ENCODE measurements around the gene PPAN. TPM values are rescaled to one million over a fixed set of nuclear protein-coding genes. Genes with fewer than 3 reads are reported as not detected.

PPAN gene
- total and polyA plus RNA-seq, 8 donors: 22.6 to 49.8 (median 28.5) TPM

DNA sequence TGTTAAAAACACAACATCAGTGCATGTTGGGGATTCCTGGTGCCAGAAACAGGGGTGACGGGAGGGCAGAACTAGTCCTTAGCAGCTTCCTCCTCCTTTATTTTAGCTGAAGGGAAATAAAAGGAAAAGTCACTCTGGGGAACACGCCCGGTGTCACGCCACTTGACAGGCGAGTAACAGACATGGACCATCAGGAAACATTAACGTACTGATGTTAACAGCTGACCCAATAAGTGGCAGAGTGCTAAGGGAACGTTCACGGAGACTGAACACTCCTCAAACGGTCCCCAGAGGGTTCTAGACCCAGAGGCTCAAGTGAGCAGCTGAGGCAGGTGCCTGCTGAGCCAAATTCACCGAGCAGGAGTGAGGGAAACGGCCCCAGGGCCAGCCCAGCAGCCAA, 27.4 kb downstream of the PPAN start:
- Histone ChIP-seq H3K36me3 (peaks cover 0 to 100% of the 10 kb centered on the region in 2 donors), H3K9me3 (no peaks in the 10 kb centered on the region), H3K27me3 (no peaks in the 10 kb centered on the region), H3K4me1 (peaks cover 0 to 5% of the 10 kb centered on the region in 2 donors), H3K4me3 (no peak overlapping the region), H3K27ac (peak overlapping the region in 1 of 2 donors; percentile 28)
- intact Hi-C loops (cut with DNase I): no loop called here
- no peak for DNase-seq
- TF ChIP-seq, protein P1, sequence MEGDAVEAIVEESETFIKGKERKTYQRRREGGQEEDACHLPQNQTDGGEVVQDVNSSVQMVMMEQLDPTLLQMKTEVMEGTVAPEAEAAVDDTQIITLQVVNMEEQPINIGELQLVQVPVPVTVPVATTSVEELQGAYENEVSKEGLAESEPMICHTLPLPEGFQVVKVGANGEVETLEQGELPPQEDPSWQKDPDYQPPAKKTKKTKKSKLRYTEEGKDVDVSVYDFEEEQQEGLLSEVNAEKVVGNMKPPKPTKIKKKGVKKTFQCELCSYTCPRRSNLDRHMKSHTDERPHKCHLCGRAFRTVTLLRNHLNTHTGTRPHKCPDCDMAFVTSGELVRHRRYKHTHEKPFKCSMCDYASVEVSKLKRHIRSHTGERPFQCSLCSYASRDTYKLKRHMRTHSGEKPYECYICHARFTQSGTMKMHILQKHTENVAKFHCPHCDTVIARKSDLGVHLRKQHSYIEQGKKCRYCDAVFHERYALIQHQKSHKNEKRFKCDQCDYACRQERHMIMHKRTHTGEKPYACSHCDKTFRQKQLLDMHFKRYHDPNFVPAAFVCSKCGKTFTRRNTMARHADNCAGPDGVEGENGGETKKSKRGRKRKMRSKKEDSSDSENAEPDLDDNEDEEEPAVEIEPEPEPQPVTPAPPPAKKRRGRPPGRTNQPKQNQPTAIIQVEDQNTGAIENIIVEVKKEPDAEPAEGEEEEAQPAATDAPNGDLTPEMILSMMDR (IDR thresholded peaks at IDR 0.05): no peak
- ATAC-seq: no peak

DNA sequence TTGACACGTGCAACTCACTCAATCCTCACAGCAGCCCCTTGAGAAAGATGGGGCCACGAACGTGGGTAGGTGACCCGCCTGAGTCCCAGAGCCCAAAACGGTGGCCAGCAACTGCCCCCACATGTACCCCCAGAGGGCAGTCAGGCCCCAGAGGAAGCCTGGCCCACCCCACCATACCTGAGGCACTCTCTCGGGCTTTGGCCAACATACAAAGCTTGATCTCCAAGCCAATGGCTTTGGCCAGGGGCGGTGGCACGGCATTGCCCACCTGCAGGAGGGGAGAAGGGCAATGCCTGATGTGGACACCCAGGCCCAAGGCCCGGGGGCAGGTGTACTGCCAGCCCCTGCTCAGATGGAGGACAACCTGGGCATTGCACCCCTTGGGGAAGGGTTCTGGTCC, 27.9 kb downstream of the PPAN start:
- Histone ChIP-seq H3K27ac (peak overlapping the region in 1 of 2 donors; percentile 28), H3K4me3 (no peak overlapping the region), H3K27me3 (no peaks in the 10 kb centered on the region), H3K9me3 (no peaks in the 10 kb centered on the region), H3K4me1 (peaks cover 0 to 5% of the 10 kb centered on the region in 2 donors), H3K36me3 (peaks cover 0 to 100% of the 10 kb centered on the region in 2 donors)
- ATAC-seq (no peak), DNase-seq (no peak)
- intact Hi-C loops (cut with DNase I): no loop called here
- TF ChIP-seq, protein P1 (IDR thresholded peaks at IDR 0.05): no peak

DNA sequence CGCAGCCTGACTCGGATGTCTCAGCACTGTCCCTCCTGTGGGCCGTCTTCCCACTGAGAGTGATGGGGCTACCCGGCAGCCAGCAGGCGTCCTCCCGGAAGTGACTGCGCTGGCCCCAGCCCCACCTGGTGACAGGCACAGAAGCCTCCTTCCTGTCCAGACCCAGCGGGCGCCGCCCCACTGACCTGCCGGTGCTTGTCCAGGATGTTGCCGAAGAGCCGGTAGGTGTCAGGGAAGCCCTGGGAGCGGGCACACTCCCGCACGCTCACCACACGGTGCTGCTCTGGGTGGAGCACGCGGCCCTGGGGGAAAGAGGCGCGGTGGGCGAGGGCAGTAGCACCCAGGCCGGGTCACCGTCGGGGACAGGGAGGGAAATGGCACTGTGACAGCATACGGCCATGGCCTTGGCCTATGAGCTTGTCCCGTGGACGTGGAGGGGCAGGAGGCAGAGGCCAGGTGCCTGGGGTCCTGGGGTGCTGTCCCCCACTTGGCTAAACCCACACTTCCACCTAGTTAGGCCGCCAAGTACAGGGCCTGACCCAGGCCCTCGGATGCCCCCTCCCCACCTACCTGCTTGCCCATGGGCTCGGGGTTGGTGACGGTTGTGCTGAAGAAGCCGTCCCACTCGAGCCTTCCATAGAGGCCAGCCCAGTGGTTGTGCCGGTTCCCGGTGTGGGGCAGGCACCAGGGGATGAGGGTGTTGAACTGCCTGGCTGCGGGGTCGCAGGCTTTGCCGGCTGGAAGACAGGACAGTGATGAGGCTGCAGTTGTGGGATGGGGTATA, 29.6 kb downstream of the PPAN start:
- intact Hi-C loops (cut with DNase I): no loop called here

DNA sequence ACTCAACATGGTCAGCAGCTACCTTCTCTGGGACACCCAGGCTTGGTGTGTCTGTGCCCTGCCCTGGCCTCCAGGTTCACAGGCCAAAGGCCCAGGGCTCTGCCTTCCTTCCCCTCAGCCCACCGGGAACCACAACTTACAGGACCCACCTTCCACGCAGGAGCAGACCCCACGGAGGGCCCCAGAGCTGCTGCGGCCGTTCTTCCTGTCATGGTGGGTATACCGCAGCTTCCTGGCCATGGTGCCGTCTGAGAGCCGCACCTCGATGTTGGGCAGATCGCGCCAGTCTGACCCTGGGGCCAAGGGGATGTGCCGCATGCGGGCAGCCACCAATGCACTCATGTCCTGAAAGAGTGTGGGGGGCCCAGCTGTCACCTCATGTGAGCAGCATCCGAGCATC, 30.8 kb downstream of the PPAN start:
- TF ChIP-seq, protein P1 (IDR thresholded peaks at IDR 0.05): no peak
- H3K4me3 ChIP-seq: no peak overlapping the region

More for the DNA sequence above, 29.6 kb downstream of the PPAN start:
- peak overlapping the region; percentile 41 to 73 for H3K27ac ChIP-seq
- ATAC-seq (peak; percentile 88), DNase-seq (peak in 2 of 4 donors; percentile 78 to 86)
- TF ChIP-seq, protein P1 (IDR thresholded peaks at IDR 0.05): no peak
- peaks cover 0 to 100% of the 10 kb centered on the region in 2 donors for H3K36me3 ChIP-seq
- peaks cover 0 to 5% of the 10 kb centered on the region in 2 donors for H3K4me1 ChIP-seq
- no peaks in the 10 kb centered on the region for H3K27me3 ChIP-seq
- no peaks in the 10 kb centered on the region for H3K9me3 ChIP-seq
- peak overlapping the region; percentile 20 to 27 for H3K4me3 ChIP-seq

More for the DNA sequence above, 30.8 kb downstream of the PPAN start:
- peaks cover 0 to 3% of the 10 kb centered on the region in 2 donors for H3K4me1 ChIP-seq
- ATAC-seq (no peak), DNase-seq (no peak)
- H3K27ac ChIP-seq: no peak overlapping the region
- intact Hi-C loops (cut with DNase I): no loop called here
- peaks cover 0 to 100% of the 10 kb centered on the region in 2 donors for H3K36me3 ChIP-seq
- no peaks in the 10 kb centered on the region for H3K27me3 ChIP-seq
- no peaks in the 10 kb centered on the region for H3K9me3 ChIP-seq

Data from left lung (tissue), 10 donors.